ENCODE measurements around the gene NCAPD3.

DNA sequence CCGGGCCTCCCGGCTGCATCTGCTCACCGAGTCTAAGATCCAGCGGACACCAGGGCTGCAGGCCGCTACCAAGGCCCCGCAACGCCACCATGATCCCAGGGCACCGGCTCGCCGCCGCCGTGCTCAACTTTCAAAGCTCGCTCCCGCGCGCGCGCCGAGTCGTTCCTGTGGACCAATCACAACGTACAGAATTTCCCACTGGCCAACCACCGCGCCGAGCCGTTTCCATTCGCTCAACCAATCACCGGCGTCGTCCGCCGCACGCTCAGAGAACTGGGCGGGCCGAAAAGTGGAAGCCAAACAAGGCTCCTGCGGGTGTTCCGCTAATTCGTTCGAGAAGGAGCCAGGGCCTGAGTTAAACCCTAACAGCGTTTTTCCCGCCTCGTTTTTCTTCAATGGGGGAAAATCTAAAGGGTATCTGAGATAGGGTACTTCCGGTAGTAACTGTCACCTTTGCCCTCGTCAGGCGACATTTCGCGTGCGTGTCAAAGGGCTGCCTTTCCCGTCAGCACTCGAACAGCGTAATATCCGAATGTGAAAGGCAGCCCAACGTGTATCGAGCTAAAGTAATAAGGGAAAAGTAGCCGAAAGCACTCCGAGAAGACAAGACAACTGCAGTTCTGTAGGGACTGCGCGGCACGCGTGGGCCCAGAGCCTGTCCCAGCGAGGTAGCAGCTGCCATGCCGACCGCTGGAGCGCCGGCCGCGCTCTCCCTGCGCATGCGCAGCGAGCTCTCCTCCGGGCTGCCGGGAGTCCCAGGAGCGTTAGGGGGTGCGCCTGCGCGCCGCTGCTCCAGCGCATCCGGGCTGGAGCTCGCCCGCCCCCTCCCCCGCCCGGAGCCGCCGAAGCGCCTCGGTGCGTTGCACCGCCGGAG is at the start of gene NCAPD3, which contains the start of gene VPS26B:
- TF ChIP-seq ARNTL (CRISPR knock-in tag; IDR thresholded peaks at IDR 0.05; ENCODE audit: borderline replicate concordance, low read depth) (no peak), SNAI2 (CRISPR knock-in tag; IDR thresholded peaks at IDR 0.05) (no peak), ZC3H10 (CRISPR knock-in tag; IDR thresholded peaks at IDR 0.05) (no peak), ZNF70 (CRISPR knock-in tag; IDR thresholded peaks at IDR 0.05) (no peak), ZNF565 (CRISPR knock-in tag; conservative IDR thresholded peaks at IDR 0.05; ENCODE audit: low read depth) (no peak), ZFP30 (CRISPR knock-in tag; IDR thresholded peaks at IDR 0.05) (no peak)
- TF ChIP-seq, protein P1, sequence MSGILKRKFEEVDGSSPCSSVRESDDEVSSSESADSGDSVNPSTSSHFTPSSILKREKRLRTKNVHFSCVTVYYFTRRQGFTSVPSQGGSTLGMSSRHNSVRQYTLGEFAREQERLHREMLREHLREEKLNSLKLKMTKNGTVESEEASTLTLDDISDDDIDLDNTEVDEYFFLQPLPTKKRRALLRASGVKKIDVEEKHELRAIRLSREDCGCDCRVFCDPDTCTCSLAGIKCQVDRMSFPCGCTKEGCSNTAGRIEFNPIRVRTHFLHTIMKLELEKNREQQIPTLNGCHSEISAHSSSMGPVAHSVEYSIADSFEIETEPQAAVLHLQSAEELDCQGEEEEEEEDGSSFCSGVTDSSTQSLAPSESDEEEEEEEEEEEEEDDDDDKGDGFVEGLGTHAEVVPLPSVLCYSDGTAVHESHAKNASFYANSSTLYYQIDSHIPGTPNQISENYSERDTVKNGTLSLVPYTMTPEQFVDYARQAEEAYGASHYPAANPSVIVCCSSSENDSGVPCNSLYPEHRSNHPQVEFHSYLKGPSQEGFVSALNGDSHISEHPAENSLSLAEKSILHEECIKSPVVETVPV (CRISPR knock-in tag; IDR thresholded peaks at IDR 0.05) = no peak
- TF ChIP-seq, protein P2, sequence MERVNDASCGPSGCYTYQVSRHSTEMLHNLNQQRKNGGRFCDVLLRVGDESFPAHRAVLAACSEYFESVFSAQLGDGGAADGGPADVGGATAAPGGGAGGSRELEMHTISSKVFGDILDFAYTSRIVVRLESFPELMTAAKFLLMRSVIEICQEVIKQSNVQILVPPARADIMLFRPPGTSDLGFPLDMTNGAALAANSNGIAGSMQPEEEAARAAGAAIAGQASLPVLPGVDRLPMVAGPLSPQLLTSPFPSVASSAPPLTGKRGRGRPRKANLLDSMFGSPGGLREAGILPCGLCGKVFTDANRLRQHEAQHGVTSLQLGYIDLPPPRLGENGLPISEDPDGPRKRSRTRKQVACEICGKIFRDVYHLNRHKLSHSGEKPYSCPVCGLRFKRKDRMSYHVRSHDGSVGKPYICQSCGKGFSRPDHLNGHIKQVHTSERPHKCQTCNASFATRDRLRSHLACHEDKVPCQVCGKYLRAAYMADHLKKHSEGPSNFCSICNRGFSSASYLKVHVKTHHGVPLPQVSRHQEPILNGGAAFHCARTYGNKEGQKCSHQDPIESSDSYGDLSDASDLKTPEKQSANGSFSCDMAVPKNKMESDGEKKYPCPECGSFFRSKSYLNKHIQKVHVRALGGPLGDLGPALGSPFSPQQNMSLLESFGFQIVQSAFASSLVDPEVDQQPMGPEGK (CRISPR knock-in tag; IDR thresholded peaks at IDR 0.05; ENCODE audit: borderline replicate concordance) = no peak
- TF ChIP-seq, protein P3, sequence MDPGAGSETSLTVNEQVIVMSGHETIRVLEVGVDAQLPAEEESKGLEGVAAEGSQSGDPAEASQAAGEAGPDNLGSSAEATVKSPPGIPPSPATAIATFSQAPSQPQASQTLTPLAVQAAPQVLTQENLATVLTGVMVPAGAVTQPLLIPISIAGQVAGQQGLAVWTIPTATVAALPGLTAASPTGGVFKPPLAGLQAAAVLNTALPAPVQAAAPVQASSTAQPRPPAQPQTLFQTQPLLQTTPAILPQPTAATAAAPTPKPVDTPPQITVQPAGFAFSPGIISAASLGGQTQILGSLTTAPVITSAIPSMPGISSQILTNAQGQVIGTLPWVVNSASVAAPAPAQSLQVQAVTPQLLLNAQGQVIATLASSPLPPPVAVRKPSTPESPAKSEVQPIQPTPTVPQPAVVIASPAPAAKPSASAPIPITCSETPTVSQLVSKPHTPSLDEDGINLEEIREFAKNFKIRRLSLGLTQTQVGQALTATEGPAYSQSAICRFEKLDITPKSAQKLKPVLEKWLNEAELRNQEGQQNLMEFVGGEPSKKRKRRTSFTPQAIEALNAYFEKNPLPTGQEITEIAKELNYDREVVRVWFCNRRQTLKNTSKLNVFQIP (CRISPR knock-in tag; IDR thresholded peaks at IDR 0.05; ENCODE audit: borderline replicate concordance, low read depth) = no peak
